ENCODE results near the gene MED15.

DNA sequence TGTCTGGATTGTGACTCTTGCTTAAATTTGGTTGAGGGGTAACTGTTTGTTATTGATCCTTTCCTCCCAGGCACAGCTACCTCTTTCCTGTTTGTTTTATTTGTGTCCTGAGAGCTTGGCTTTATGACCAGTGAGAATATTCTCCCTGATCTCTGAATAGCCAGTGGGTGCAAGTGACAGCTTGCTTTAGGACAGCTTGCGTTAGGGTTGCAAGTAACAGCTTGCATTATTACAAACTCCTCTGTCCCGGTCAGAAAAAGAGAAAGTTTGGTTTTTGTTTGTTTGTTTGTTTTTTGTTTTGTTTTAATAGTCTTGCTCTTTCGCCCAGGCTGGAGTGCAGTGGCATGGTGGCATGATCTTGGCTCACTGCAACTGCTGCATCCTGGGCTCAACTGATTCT is 8.5 kb upstream of the MED15 start:
- TF ChIP-seq, protein P1, sequence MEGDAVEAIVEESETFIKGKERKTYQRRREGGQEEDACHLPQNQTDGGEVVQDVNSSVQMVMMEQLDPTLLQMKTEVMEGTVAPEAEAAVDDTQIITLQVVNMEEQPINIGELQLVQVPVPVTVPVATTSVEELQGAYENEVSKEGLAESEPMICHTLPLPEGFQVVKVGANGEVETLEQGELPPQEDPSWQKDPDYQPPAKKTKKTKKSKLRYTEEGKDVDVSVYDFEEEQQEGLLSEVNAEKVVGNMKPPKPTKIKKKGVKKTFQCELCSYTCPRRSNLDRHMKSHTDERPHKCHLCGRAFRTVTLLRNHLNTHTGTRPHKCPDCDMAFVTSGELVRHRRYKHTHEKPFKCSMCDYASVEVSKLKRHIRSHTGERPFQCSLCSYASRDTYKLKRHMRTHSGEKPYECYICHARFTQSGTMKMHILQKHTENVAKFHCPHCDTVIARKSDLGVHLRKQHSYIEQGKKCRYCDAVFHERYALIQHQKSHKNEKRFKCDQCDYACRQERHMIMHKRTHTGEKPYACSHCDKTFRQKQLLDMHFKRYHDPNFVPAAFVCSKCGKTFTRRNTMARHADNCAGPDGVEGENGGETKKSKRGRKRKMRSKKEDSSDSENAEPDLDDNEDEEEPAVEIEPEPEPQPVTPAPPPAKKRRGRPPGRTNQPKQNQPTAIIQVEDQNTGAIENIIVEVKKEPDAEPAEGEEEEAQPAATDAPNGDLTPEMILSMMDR (conservative IDR thresholded peaks at IDR 0.05; ENCODE audit: low read depth in 2 of 2), result no peak
- TF ChIP-seq POLR2AphosphoS5 (IDR thresholded peaks at IDR 0.05; ENCODE audit: low read depth) (no peak), ZNF331 (CRISPR knock-in tag; IDR thresholded peaks at IDR 0.05; ENCODE audit: low read depth) (no peak), EZH2 (IDR thresholded peaks at IDR 0.05; ENCODE audit: low read depth, unreplicated experiment) (no peak), EZH2phosphoT487 (IDR thresholded peaks at IDR 0.05; ENCODE audit: unreplicated experiment) (no peak), JUNB (IDR thresholded peaks at IDR 0.05; ENCODE audit: unreplicated experiment) (no peak)
- TF ChIP-seq, protein P2, sequence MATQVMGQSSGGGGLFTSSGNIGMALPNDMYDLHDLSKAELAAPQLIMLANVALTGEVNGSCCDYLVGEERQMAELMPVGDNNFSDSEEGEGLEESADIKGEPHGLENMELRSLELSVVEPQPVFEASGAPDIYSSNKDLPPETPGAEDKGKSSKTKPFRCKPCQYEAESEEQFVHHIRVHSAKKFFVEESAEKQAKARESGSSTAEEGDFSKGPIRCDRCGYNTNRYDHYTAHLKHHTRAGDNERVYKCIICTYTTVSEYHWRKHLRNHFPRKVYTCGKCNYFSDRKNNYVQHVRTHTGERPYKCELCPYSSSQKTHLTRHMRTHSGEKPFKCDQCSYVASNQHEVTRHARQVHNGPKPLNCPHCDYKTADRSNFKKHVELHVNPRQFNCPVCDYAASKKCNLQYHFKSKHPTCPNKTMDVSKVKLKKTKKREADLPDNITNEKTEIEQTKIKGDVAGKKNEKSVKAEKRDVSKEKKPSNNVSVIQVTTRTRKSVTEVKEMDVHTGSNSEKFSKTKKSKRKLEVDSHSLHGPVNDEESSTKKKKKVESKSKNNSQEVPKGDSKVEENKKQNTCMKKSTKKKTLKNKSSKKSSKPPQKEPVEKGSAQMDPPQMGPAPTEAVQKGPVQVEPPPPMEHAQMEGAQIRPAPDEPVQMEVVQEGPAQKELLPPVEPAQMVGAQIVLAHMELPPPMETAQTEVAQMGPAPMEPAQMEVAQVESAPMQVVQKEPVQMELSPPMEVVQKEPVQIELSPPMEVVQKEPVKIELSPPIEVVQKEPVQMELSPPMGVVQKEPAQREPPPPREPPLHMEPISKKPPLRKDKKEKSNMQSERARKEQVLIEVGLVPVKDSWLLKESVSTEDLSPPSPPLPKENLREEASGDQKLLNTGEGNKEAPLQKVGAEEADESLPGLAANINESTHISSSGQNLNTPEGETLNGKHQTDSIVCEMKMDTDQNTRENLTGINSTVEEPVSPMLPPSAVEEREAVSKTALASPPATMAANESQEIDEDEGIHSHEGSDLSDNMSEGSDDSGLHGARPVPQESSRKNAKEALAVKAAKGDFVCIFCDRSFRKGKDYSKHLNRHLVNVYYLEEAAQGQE (IDR thresholded peaks at IDR 0.05; ENCODE audit: unreplicated experiment), result no peak
